HS-5 (cell line): ENCODE measurements around the gene ZSCAN12.
A peak's percentile ranks its signal among the peaks of the same experiment; 100 is the strongest.
"Not testable (repeated sequence)": the region's sequence is repeated elsewhere in the genome, so short reads cannot be mapped to it uniquely, and the experiment has no call there.

Source experiments
- DNase-seq: peaks from one replicate; pipeline ENCODE4 v3.0.0-alpha.2; 2012; ENCODE audit warnings: low read depth

The ZSCAN12 gene

DNA sequence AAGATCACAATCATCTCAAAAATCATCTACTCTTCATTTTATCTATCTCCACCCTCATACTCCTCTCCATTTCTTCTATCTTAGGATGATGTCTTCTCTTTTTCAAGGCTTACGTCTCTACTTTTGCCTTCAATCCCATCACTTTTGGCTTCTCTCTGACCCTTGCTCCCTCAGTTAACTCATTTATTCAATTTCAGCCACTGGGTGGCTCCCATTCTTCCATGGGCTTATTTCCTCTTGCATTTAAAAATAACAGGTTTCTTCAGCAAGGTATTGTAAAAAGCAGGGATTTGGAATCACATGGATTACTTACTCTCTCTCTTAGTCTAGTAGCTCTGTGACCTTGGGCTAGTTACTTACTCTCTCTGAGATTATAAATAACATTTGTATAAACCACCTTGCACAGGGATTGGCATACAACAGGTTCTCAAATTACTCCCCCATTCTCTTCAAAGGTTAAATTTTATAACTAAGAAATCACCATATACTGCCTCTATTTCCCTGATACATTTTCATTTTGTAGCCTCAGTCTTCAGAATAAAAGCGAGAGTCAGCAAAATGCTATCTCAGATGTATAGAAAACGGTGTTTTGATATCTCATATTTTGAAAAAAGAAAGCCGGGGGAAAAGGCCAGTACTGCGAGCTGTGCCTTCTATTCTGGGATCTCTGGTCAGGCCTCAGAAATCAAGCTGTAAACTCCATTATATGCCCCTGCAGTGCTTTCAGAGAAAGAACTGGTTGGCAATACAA lies 5.5 kb downstream of the ZSCAN12 start:
- DNase-seq, result no peak

DNA sequence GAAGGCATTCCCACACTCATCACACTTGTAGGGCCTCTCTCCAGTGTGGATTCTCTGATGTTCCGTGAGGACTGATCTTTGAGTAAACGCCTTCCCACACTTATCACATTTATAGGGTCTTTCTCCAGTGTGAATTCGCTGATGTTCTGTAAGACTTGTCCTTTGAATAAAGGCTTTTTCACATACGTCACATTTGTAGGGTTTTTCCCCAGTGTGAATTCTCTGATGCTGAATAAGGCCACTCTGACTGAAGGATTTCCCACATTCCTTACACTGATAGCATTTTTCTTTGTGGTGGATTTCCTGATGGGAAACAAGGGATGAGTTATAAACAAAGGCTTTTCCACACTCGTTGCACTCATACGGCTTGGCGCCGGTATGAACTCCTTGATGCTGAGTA lies 8.9 kb downstream of the ZSCAN12 start:
- DNase-seq, result no peak

DNA sequence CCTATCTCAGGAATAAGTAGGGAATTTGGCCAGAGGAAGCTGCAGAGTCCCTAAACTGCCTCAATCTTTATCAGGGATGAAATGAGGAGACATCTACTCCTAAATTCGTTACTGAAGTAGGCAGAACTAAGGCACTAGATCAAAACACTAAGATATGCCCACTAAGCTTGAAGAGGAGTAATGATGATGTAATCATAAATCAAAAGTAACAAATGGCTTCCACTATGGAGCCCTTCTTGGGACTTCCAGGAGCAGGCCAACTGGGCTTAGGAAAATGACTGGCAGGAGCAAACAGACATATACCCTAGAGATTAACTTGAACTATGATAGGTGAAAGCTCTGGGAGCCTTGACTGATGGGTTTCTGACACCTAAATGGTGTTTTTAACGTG lies 15.4 kb downstream of the ZSCAN12 start:
- DNase-seq, result no peak

GRCh38 chr6:28383235-28384142 lies 16.1 kb downstream of the ZSCAN12 start:
- peak; percentile 77 for DNase-seq

- no peak for DNase-seq
These were observed 19.2 kb downstream of the ZSCAN12 start for GRCh38 chr6:28380381-28380780.

DNA sequence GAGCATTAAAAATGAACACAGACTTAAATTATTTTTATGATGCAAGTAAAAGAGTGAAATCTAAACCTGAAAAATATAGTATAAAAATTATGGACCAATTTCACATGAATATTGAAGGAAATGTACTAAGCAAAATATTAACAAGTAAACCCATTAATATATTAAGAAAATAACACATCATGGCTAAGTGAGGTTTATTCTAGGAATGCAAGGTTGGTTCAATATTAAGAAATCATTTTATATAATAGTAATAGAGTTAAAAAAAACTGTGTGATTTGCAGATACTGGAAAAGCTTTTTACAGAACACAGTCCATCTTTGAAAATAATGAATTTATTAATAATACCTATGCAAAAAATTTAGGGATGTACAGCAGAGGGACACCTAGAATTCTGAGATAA lies 20.9 kb downstream of the ZSCAN12 start:
- DNase-seq, result no peak

DNA sequence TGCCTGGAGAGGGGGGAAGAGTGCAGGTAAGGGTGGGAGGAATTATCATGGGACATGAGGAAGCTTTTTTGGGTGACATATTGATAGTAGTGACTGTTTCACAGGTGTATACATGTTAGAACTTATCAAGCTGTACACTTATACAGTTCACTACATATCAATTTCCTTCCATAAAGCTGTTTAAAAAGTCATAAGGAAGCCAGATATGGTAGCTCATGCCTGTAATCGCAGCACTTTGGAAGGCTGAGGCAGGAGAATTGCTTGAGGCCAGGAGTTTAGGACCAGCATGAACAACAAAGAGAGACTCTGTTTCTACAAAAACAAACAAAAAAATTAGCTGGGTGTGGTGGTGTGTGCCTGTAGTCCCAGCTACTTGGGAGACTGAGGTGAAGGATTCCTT lies 21.7 kb downstream of the ZSCAN12 start:
- DNase-seq, result no peak

DNA sequence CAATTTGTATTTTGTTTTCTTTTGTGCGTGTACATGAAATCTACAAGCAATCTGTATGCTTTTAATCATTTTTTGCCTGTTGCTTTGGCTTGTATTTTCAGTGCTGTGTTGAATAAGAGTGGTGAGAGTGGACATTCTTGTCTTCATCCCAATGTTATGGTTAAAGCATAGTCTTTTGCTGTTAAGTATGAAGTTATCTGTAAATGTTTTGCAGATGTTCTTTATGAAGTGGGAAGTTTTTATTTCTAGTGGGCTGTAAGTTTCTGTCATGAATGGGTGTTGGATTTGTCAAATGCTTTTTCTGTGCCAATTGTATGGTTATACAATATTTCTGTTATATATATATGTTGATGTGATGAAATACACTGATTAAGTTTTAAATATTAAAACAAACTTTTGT lies 25.6 kb downstream of the ZSCAN12 start:
- DNase-seq, result no peak

DNA sequence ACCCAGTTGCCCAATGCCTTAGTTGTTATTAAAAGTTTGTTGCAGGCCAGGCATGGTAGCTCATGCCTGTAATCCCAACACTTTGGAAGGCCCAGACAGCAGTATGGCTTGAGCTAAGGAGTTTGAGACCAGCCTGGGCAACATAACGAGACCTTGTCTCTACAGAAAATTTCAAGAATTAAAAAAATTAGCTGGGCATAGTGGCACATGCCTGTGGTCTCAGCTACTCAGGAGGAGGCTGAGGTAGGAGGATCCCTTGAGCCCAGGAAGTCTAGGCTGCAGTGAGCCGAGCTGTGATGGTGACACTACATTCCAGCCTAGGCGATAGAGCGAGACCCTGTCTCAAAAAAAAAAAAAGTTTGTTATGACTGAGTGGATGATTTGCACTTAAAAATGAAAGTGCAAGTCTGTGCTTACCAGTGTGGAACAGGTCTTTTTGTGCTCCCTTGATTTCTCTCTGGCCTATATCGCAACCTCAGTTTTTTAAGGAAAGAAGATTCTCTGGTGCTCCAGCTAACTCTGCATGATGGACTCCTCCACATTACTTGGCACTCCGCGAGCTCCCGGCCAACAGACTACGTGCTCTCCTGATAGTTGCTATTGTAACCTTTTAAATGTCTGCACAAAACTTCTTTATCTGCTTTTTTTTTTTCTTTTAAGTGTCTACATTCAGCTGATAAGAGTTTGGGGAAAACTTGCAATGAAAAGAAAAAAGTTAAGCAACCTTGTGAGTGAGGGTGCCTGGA lies 27.7 kb downstream of the ZSCAN12 start:
- no peak for DNase-seq

GRCh38 chr6:28371280-28371679 lies 28.3 kb downstream of the ZSCAN12 start:
- no peak for DNase-seq

- no peak for DNase-seq
These were observed 29.1 kb downstream of the ZSCAN12 start for GRCh38 chr6:28370440-28370839.

DNA sequence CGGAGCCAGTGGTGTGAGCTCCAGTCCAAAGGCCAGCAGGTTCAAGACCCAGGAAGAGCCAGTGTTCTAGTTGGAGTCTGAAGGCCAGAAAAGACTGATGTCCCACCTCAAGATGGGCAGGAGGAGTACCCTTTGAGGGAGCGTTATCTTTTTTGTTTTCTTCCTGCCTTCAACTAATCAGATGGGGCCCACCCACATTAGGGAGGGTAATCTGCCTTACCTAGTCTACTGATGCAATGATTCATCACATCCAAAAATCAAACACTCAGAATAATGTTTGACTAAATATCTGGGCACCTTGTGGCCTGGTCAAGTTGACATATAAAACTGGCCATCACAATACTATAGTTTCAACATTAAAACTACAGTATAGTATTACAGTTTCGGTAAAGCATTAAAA lies 30.1 kb downstream of the ZSCAN12 start:
- no peak for DNase-seq

DNA sequence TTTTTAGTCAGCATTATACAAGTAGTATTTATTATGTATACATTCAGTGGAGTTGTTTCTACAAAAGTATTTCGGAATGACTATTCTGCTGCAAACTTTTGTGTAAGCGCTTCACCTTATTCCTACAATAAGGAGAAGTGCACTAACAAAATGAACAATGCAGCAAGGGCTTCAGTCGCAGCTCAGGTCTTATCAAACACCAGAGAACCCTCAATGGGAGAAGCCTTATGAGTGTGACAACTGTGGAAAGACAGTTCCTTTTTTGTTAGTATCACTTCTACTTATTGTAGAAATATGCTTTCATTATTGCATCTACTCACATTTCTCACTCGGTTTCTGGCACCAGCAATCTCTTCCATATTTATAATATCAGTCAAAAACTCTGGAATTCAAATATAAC lies 31.0 kb downstream of the ZSCAN12 start:
- no peak for DNase-seq

- DNase-seq, result not testable (repeated sequence)
These were observed 34.0 kb downstream of the ZSCAN12 start for GRCh38 chr6:28365590-28365989.

- no peak for DNase-seq
These were observed 38.6 kb downstream of the ZSCAN12 start for GRCh38 chr6:28360961-28361360.

DNA sequence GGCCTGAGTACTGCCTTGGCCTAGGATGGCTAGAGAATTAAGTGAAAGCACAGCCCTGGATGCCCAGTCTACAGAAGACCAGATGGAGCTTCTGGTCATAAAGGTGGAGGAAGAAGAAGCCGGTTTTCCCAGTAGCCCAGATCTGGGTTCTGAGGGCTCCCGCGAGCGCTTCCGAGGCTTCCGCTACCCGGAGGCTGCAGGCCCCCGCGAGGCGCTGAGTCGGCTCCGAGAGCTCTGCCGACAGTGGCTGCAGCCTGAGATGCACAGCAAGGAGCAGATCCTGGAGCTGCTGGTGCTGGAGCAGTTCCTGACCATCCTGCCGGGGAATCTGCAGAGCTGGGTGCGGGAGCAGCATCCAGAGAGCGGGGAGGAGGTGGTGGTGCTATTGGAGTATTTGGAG lies 40.0 kb downstream of the ZSCAN12 start:
- not testable (repeated sequence) for DNase-seq

DNA sequence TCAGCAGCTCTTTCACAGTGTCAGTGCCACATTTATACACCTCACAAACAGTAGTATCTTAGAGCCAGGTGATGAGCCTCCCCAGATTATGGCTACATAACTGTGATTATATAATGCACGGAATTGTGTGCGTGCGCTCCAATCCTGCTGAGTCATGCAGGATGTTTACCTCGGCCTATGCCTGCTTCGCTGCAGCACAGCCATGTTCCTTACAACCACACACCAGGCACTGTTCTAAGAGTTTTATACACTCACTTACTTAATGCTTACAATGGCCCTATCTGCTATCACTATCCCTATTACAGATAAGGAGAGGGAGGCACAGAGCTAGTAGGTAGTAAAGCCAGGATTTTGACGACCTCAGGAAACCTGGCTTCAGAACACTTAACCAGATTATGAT lies 42.5 kb downstream of the ZSCAN12 start:
- DNase-seq, result no peak

DNA sequence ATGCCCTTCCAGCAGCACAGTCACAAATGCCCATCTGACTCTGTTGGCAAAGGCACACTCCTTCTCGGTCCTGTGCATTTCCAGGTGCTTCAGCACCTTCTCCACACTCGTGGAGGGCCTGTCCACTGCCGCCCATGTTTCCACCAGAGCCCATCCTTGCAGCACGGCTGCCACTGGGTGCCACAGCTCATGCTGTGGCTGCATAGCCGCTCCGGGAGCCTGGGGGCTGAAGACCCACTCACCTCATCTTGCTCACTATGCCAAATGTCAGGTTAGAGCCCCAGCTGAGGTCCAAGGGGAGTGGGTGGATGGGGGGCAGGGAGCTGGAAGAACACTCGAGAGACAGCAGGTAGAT lies 42.9 kb downstream of the ZSCAN12 start:
- DNase-seq, result no peak

DNA sequence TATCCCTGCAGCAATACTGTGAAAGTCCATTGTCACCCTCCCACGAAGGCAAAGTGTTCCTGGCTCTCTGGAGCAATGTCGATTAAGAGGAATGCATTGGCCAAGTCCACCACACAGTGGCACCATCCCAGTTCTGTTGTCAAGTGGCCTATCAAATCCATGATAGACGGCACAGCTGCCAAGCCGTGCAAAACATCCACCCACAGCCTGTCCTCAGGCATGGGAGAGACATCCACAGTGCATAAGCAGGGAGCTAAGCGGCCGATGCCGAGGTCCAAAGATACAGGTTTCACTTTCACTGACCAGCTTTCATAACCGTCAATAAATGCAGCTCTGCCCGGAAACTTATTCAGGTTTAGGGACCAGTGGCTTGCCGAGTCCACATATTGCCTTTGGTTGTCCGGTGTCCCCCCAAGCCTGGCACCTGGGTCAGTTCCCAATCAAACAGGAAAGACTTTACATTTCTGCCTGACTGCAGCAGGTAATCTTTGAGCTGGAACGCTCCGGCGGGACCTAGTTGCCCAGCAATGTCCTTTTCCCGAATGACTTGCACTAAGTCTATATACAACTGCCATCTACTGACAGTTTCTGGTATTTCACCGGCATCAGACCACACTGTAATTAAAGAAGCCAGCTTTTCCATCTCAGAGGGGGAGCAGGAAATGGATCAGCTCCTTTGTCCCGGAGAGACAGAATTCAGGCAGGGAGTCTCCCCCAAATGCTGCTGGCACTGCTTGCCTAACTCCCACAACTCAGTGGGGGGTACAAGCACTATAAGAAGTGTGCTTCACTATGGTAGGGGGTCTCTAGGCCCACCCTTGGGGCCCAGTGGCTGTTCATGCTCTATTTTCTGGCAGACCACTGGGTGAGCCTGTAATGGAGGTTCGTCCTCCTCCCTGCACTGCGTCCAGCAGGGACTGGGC lies 43.5 kb downstream of the ZSCAN12 start:
- peak; percentile 75 for DNase-seq

DNA sequence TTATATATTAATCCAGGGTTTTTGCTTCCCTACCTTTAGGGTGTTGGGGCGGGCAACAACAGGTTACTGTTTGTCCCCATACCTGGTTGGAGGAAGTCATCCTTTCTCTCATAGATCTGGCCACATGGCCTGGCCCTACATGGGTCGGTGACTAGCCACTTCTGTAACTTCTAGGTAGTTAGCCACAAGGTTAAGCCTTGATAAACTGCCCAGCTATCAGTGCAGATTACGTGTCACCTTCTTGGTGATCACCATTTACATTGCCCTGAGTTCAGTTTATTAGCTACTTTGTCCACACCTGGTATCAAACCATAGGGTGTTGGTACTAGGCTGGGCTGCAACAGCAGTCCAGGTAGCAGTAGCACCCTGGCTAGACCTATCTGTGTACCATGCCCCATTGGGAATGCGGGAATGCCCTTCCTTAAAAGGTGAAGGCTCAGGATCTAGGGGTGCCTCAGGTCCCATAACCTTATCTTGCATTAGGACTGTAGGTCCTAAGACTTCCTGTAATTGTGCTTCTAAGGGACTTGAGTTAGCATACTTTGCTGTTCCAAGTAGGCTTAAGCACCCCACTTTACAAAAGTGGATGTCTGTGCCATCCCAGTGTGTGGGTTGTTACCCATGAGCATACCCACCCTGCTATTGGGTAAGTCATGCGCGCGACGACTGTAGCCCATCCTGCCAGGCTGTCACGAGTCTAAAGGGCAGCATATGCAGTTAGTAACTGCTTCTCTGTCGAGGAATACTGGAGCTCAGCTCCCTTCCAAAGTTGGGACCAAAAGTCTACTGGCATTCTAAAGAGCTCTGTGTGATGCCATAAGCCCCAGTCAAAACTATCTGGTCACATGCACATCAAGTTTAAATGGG lies 44.6 kb downstream of the ZSCAN12 start:
- DNase-seq, result no peak
